ENCODE data around the gene STAB2. TPM values are rescaled to one million over a fixed set of nuclear protein-coding genes. Genes with fewer than 3 reads are reported as not detected.

Gene STAB2
- total RNA-seq, 1 donor: not detected

GRCh38 chr12:103680591-103681141 is 93.6 kb downstream of the STAB2 start:
- no peak for TF ChIP-seq CTCF (IDR thresholded peaks at IDR 0.05; ENCODE audit: insufficient read depth, low read depth, low read length)
- peak; percentile 46 for DNase-seq (ENCODE audit: low read depth)
- no peak overlapping the region for H3K4me3 ChIP-seq (ENCODE audit: low read depth, low read length)

- H3K4me3 ChIP-seq (ENCODE audit: low read depth, low read length): no peak overlapping the region
- no peak for TF ChIP-seq CTCF (IDR thresholded peaks at IDR 0.05; ENCODE audit: insufficient read depth, low read depth, low read length)
- no peak for DNase-seq (ENCODE audit: low read depth)
These were observed 99.0 kb downstream of the STAB2 start for GRCh38 chr12:103686026-103686425.

- no peak for DNase-seq (ENCODE audit: low read depth)
- no peak overlapping the region for H3K4me3 ChIP-seq (ENCODE audit: low read depth, low read length)
- TF ChIP-seq CTCF (IDR thresholded peaks at IDR 0.05; ENCODE audit: insufficient read depth, low read depth, low read length): no peak
These were observed 100.2 kb downstream of the STAB2 start for GRCh38 chr12:103687253-103687652.

- no peak overlapping the region for H3K4me3 ChIP-seq (ENCODE audit: low read depth, low read length)
- DNase-seq (ENCODE audit: low read depth): no peak
- TF ChIP-seq CTCF (IDR thresholded peaks at IDR 0.05; ENCODE audit: insufficient read depth, low read depth, low read length): no peak
These were observed 101.4 kb downstream of the STAB2 start for GRCh38 chr12:103688376-103689063.

- H3K4me3 ChIP-seq (ENCODE audit: low read depth, low read length): no peak overlapping the region
- TF ChIP-seq CTCF (IDR thresholded peaks at IDR 0.05; ENCODE audit: insufficient read depth, low read depth, low read length): no peak
- no peak for DNase-seq (ENCODE audit: low read depth)
These were observed 103.4 kb downstream of the STAB2 start for GRCh38 chr12:103690426-103690825.

GRCh38 chr12:103691063-103691462 is 104.0 kb downstream of the STAB2 start:
- no peak overlapping the region for H3K4me3 ChIP-seq (ENCODE audit: low read depth, low read length)
- TF ChIP-seq CTCF (IDR thresholded peaks at IDR 0.05; ENCODE audit: insufficient read depth, low read depth, low read length): no peak
- DNase-seq (ENCODE audit: low read depth): no peak

- H3K4me3 ChIP-seq (ENCODE audit: low read depth, low read length): no peak overlapping the region
- DNase-seq (ENCODE audit: low read depth): no peak
- TF ChIP-seq CTCF (IDR thresholded peaks at IDR 0.05; ENCODE audit: insufficient read depth, low read depth, low read length): no peak
These were observed 109.0 kb downstream of the STAB2 start for GRCh38 chr12:103696101-103696500.

Data from fibroblast of villous mesenchyme (primary cell).